NCI-H1930 (cell line): ENCODE results near the gene ABCF1.

Experiments used
- DNase-seq, 2 experiments: peaks; one replicate each; lab custom pipeline; 2025; lab: John Stamatoyannopoulos, UW

The ABCF1 gene

DNA sequence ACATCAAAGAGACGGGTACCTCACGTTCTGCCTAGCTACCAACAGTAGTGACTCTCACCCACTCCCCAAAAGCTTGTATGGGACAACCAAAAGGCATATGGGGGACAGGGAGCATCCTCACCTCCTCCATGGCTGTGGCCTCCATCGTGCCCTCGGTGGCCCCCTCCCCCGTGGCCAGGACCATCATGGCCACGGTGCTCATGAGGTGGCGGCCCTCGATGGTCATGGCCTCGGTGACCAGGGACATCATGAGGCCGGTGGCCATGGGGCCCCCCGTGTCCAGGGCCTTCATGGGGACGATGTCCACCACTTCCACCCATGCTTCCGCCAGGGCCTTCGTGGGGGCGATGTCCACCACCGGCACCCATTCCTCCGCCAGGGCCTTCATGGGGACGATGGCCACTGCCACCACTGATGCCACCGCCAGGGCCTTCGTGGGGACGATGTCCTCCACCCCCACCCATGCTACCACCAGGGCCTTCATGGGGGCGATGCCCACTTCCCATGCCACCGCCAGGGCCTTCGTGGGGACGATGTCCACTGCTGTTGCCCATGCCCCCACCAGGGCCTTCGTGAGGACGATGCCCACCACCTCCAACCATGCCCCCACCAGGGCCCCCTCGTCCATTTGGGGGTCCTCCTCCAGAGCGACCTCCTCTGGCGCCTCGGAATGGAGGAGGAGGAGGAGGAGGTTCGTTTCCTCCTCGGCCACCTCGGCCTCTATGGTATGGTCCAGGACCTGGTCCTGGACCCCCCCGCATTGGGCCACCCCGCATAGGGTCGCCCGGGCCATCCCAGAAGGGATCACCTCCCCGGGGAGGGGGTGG, 30.8 kb downstream of the ABCF1 start:
- DNase-seq, result no peak

- DNase-seq, result no peak
Measured at GRCh38 chr6:30603961-30604360, 32.7 kb downstream of the ABCF1 start.

GRCh38 chr6:30610065-30610464, 38.8 kb downstream of the ABCF1 start:
- no peak for DNase-seq

- DNase-seq, result no peak
Measured at GRCh38 chr6:30611150-30611855, 40.1 kb downstream of the ABCF1 start.

DNA sequence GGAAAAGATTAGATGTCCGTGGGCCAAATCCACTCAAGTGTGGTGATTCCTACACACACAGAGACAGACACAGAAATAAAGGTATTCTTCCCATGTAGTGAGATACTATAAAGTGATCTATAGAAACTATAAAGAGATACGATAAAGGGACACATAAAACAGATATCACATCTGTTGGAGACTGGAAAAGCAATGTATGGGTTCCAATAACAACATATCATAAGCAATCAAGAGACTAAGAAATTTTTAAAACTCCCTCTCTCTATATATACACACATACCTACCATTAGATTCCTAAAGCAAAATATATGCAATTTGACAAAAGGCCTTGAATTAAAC, 40.6 kb downstream of the ABCF1 start:
- DNase-seq, result no peak

DNA sequence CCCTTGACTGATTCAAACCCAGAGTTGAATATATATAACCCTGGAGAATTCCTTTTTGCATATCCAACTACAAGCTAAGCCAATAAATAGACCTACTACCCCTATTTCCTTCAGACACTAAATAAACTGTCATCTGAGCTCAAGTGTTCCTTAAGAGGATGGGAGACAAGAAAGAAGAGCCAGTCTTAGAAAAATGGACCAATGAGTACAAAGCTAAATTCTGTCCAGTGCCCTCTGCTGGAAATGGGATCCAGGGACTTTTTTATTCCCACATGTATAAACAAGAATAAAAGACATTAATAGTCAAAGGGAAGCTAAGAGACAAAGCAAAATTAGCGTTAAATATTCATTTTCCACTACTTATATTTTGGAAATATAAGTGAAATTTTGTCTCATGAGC, 41.0 kb downstream of the ABCF1 start:
- no peak for DNase-seq

GRCh38 chr6:30612687-30613248, 41.5 kb downstream of the ABCF1 start:
- DNase-seq, result no peak

- no peak for DNase-seq
Measured at GRCh38 chr6:30613251-30614043, 42.2 kb downstream of the ABCF1 start.

- no peak for DNase-seq
Measured at GRCh38 chr6:30614044-30614842, 43.0 kb downstream of the ABCF1 start.

DNA sequence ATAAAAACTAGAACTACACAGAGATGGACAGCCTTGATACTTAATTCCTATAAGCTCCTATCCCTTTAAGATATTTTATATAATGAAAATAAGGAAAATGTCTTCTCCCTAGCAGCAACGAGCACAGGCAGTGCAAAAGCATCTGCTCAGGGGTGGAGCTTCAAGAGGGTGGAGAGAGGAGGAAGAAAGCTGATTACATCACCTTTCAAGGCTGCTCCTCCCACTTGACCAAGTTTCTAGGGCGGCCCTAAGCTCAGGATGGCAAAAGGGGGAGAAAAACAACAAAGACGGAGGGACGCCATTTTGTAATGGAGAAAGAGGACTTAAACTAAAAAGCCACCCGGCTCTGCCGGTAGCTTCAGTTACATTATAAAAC, 43.6 kb downstream of the ABCF1 start:
- peak; percentile 91 to 92 for DNase-seq

DNA sequence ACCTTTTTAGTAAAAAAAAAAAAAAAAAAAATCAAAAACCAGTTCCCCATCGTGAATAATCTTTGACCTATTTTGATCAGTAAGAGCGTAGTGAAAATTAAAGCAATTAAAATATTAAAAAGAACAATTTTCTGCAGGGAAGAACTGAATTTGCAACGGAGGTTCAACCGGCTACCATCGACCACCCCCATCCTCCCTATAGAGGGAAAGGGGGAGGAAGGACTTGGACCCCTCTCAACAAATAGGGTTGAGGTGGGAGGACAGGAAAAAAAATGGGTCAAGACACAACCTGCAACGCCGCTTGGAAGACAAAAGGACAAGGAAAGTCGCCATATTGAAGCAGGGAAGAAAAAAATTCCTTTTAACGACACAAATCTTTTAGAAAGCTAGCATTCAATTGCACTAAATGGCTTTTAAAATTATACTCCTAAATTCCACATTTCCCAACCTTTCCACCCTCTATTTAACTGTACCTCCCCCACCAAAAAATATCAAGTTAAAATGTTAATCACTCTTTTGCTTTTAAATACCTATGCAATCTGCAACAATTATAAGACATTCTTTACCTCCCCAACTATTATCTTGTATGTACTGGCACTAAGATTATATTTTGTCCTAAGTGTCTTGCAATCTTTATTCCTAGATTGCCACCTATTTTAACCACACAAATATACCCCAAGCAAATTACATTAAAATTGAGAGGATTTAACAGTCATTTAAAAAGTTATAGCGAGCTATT, 44.1 kb downstream of the ABCF1 start:
- DNase-seq, result peak; percentile 13 to 49

DNA sequence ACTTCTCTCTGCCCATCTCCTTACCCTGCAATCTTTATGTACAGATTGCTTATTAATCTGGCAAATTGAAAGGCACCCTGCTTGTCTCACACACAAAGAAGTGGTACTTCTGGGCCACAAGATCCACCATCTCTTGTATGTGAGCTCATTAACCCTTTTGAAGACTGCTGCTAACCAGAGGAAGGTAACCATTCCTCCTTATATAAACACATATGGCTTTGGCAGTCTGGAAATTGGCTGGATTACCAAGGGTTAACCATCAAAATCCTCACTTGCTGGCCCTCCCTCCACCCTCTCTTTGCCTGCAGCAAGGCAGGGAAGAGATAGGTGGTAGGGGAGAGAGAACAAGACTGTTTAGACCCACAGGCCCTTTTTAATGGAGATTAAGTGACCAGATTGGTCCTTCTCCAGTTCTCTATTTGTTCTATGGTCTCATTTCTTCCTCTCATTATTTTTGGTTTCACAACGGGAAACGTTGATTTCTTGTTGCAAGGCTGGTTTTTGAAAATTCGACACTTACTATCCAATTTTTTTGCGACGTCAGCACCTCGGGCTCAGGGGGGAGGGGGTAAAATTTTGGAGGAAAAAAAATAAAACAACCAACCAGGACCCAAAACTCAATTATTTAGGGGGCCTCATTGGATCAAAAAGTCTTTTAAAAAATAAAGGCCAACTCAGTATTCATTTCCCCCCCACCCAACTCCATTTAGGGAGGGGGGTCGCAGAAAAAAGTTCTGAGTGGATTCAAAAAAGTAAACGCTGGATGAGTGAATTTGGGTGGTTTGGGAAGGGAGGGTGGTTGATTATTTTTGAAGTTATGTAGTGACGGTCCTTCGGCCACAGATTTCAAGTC, 44.9 kb downstream of the ABCF1 start:
- peak in 1 of 2 experiments; percentile 25 for DNase-seq

DNA sequence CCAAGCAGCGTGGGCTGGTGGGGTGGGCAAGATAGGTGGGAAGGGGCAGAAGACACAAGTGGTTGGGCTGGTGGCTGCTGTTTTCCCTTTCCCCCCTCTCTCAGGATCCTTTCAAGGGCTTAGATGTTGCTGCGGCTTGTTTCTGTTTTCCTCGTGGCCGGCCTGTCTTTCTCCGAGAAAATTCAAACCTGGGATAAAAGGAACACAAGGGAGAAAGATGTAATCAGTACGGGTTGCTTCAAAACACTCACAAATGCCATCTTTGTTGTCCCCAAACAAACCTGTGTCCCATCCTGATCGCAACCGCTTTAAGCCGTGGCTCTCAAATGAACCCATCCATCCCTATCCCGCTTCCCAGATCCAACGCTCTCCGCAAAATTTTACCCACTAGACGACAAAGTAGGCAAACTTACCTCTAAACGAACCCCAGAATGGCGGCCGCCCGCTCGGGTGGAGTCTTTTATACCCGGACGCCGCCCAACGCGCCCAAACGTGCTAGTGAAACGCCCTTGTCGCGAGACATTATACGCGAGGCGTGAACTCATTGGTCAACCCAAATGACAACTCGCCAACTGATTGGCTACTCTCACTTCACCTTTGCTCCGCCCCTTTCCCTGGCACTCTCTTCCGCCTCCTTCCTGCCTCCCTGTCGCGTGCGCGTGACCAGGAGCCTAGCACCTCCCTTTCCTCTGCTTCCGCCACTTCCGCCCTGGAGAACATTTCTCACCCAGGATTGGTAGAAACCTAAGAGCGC, 45.7 kb downstream of the ABCF1 start, which contains the start of gene PPP1R10:
TSS of gene PPP1R10 (minus strand) at position 433 of the 754 bp plus-strand sequence. CDS start 7,299 bp downstream, outside the sequence.
- peak; percentile 99 for DNase-seq

DNA sequence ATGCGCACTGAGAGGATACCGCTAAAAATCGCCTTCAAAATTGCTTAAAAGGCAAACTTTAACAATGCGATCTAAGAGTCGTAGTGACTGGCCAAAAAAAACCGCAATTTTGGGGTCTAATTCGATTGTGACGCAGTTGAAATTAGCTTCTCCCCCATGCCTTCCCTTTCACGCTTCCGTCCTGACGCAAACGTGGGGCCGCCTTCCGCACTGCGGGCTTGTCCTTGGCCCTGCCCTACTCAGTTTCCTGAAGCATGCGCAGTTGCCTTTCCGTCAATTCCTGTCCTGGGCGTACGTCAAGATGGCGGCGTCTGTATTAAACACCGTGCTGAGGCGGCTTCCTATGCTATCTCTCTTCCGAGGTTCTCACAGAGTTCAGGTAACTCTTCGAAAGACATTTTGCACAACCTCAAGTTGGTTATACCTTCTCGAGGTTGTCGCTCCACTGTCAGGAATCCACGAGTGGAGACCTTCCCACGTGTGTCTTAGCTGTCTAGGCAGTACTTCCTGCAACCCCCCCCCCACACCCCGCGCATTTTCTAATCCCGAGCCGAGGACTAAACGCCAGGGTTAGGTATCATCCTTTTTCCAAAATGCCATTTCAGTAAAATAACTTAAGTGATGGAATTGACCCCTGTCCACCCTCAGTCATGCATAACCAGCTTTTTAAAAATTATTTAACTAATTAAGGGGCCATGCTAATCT, 46.5 kb downstream of the ABCF1 start, which contains the start of gene MRPS18B:
TSS of gene MRPS18B (plus strand) at position 276 of the 705 bp plus-strand sequence. CDS start at position 302, 26 bp downstream.
- peak; percentile 92 to 98 for DNase-seq

GRCh38 chr6:30618270-30618797, 47.1 kb downstream of the ABCF1 start:
- no peak for DNase-seq

DNA sequence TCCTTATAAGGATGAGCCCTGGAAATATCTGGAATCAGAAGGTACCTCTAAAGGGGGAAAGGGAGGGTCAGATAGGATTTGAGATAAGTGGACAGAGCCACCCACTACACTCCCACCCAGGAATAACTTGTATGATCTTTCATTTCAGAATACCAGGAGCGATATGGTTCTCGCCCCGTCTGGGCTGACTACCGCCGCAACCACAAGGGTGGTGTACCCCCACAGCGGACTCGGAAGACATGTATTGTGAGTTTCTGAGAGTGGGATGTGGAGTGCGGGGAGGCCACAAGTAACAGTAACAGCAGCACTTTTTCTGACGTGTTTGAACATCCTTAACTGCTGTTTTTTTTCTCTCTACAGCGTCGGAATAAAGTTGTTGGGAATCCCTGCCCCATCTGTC, 48.3 kb downstream of the ABCF1 start:
- DNase-seq, result no peak

GRCh38 chr6:30625511-30625910, 54.3 kb downstream of the ABCF1 start:
- DNase-seq, result no peak
